Vagina (tissue), 2 donors: ENCODE measurements around the gene UQCC3. TPM values are rescaled to one million over a fixed set of nuclear protein-coding genes. Genes with fewer than 3 reads are reported as not detected.

Source experiments
- DNase-seq, 2 donors: peaks; one replicate each; pipeline ENCODE4 v3.0.0-alpha.2; 2017; ENCODE audit errors: extremely low spot score in 2 of 2
- H3K27ac ChIP-seq: fragments of 200-600 bp; sonication (generic); one replicate; pipeline ENCODE4 v1.5.1; 2019
- H3K27me3 ChIP-seq: fragments of 200-600 bp; sonication (generic); one replicate; pipeline ENCODE4 v1.5.1; 2019
- H3K36me3 ChIP-seq, 2 donors: fragments of 200-600 bp; sonication (generic); one replicate each; pipeline ENCODE4 v1.5.1; 2017 to 2019
- H3K4me1 ChIP-seq: fragments of 200-600 bp; sonication (generic); one replicate; pipeline ENCODE4 v1.5.1; 2019
- H3K4me3 ChIP-seq, 2 donors: fragments of 200-600 bp; sonication (generic); 1 replicate in 1 of 2; 2 replicates in 1 of 2; pipeline ENCODE4 v1.5.1; 2016 to 2019
- H3K9me3 ChIP-seq: fragments of 200-600 bp; sonication (generic); one replicate; pipeline ENCODE4 v1.5.1; 2019
- CTCF ChIP-seq, 3 experiments: fragments of 450-650 bp in 2 of 3; fragments of 200-600 bp in 1 of 3; sonication (generic) in 1 of 3; IDR thresholded peaks; one replicate each; pipeline ENCODE4 v1.5.1; 2017 to 2019; ENCODE audit warnings: antibody characterized with exemption in 3 of 3, mild to moderate bottlenecking in 2 of 3, moderate library complexity in 2 of 3
- POLR2A ChIP-seq, 2 donors: fragments of 450-650 bp; IDR thresholded peaks; one replicate each; pipeline ENCODE4 v1.6.1; 2017; ENCODE audit warnings: antibody characterized with exemption in 2 of 2, mild to moderate bottlenecking in 2 of 2, moderate library complexity in 2 of 2
- POLR2AphosphoS5 ChIP-seq, 2 donors: sonication (generic); formaldehyde crosslinking; IDR thresholded peaks; one replicate each; pipeline ENCODE4 v1.9.0; 2017; ENCODE audit warnings: antibody characterized with exemption in 2 of 2, mild to moderate bottlenecking in 2 of 2, low read depth in 1 of 2; ENCODE audit not compliant: insufficient read depth in 1 of 2
- intact Hi-C: fragments of 100-400 bp; cut with DNase I; formaldehyde crosslinking; loops from one replicate; pipeline ENCODE4 v1.15.1; 2023
- small RNA-seq: library from RNA; depleted of rRNA; stranded (forward); fragments of <200 nt; gene quantifications from one replicate; pipeline ENCODE3, GENCODE V24; 2016
- total RNA-seq: library from RNA; depleted of rRNA; stranded (reverse); fragments of >200 nt; gene quantifications from one replicate; pipeline ENCODE4 v1.2.3, GENCODE V29; 2016

UQCC3 gene
- total RNA-seq, 1 donor from 2014 or later: 6.9 TPM

- Histone ChIP-seq H3K27me3 (no peaks in the 10 kb centered on the region), H3K4me1 (peaks cover 3% of the 10 kb centered on the region), H3K9me3 (no peaks in the 10 kb centered on the region), H3K4me3 (no peak overlapping the region), H3K36me3 (peaks cover 0 to 93% of the 10 kb centered on the region in 2 donors), H3K27ac (no peak overlapping the region)
- intact Hi-C loops: no loop called here
- TF ChIP-seq POLR2A (IDR thresholded peaks at IDR 0.05): no peak
- TF ChIP-seq POLR2AphosphoS5 (IDR thresholded peaks at IDR 0.05; ENCODE audit: insufficient read depth in 1 of 2, low read depth in 1 of 2): no peak
- TF ChIP-seq CTCF (IDR thresholded peaks at IDR 0.05): no peak
- no peak for DNase-seq
Observed at GRCh38 chr11:62715150-62716130, 44.0 kb downstream of the UQCC3 start.

GRCh38 chr11:62716206-62716605 is 44.7 kb downstream of the UQCC3 start:
- TF ChIP-seq POLR2A (IDR thresholded peaks at IDR 0.05) (no peak), CTCF (IDR thresholded peaks at IDR 0.05) (no peak), POLR2AphosphoS5 (IDR thresholded peaks at IDR 0.05; ENCODE audit: insufficient read depth in 1 of 2, low read depth in 1 of 2) (no peak)
- intact Hi-C loops: no loop called here
- no peaks in the 10 kb centered on the region for H3K27me3 ChIP-seq
- H3K27ac ChIP-seq: no peak overlapping the region
- DNase-seq: no peak
- H3K9me3 ChIP-seq: no peaks in the 10 kb centered on the region
- H3K4me1 ChIP-seq: no peaks in the 10 kb centered on the region
- H3K36me3 ChIP-seq: peaks cover 0 to 96% of the 10 kb centered on the region in 2 donors
- H3K4me3 ChIP-seq: no peak overlapping the region

- Histone ChIP-seq H3K27ac (no peak overlapping the region), H3K27me3 (no peaks in the 10 kb centered on the region), H3K4me1 (no peaks in the 10 kb centered on the region), H3K36me3 (peaks cover 0 to 96% of the 10 kb centered on the region in 2 donors), H3K9me3 (no peaks in the 10 kb centered on the region), H3K4me3 (no peak overlapping the region)
- intact Hi-C loops: no loop called here
- DNase-seq: no peak
- no peak for TF ChIP-seq POLR2AphosphoS5 (IDR thresholded peaks at IDR 0.05; ENCODE audit: insufficient read depth in 1 of 2, low read depth in 1 of 2)
Observed at GRCh38 chr11:62716816-62717215, 45.3 kb downstream of the UQCC3 start.

- Histone ChIP-seq H3K36me3 (peaks cover 5 to 94% of the 10 kb centered on the region in 2 donors), H3K4me1 (peaks cover 15% of the 10 kb centered on the region), H3K9me3 (no peaks in the 10 kb centered on the region), H3K4me3 (no peak overlapping the region), H3K27ac (no peak overlapping the region), H3K27me3 (no peaks in the 10 kb centered on the region)
- TF ChIP-seq POLR2AphosphoS5 (IDR thresholded peaks at IDR 0.05; ENCODE audit: insufficient read depth in 1 of 2, low read depth in 1 of 2): no peak
- TF ChIP-seq CTCF (IDR thresholded peaks at IDR 0.05): no peak
- TF ChIP-seq POLR2A (IDR thresholded peaks at IDR 0.05): no peak
- DNase-seq: no peak
- intact Hi-C loops: no loop called here
Observed at GRCh38 chr11:62719302-62719978, 48.0 kb downstream of the UQCC3 start.

GRCh38 chr11:62721994-62722393 is 50.5 kb downstream of the UQCC3 start:
- TF ChIP-seq POLR2AphosphoS5 (IDR thresholded peaks at IDR 0.05; ENCODE audit: insufficient read depth in 1 of 2, low read depth in 1 of 2) (no peak), POLR2A (IDR thresholded peaks at IDR 0.05) (no peak), CTCF (IDR thresholded peaks at IDR 0.05) (no peak)
- H3K27ac ChIP-seq: no peak overlapping the region
- H3K4me1 ChIP-seq: peaks cover 35% of the 10 kb centered on the region
- intact Hi-C loops: no loop called here
- peaks cover 5 to 69% of the 10 kb centered on the region in 2 donors for H3K36me3 ChIP-seq
- H3K4me3 ChIP-seq: no peak overlapping the region
- no peaks in the 10 kb centered on the region for H3K9me3 ChIP-seq
- no peak for DNase-seq
- H3K27me3 ChIP-seq: no peaks in the 10 kb centered on the region

Small RNA genes within 50 kb of the gene (small RNA-seq; reads per million reads assigned to genes)
- gene SNORA57: not detected

Other genes with a start within 250 kb of the UQCC3 start
- 828 TPM for gene AHNAK, start 124.9 kb upstream of the UQCC3 start, total RNA-seq
- 1,183 TPM for gene EEF1G, start 97.8 kb upstream of the UQCC3 start, total RNA-seq
- gene TUT1, start 80.2 kb upstream of the UQCC3 start, total RNA-seq: 12.0 TPM
- gene MTA2, start 69.8 kb upstream of the UQCC3 start, total RNA-seq: 96.3 TPM
- 69.0 TPM for gene EML3, start 58.9 kb upstream of the UQCC3 start, total RNA-seq
- gene ROM1, start 58.4 kb upstream of the UQCC3 start, total RNA-seq: 6.1 TPM
- 41.7 TPM for gene B3GAT3, start 49.7 kb upstream of the UQCC3 start, total RNA-seq
- 129 TPM for gene GANAB, start 25.1 kb upstream of the UQCC3 start, total RNA-seq
- gene INTS5, start 18.4 kb upstream of the UQCC3 start, total RNA-seq: 16.2 TPM
- gene C11orf98, start 6.5 kb upstream of the UQCC3 start, total RNA-seq: 44.2 TPM
- 28.7 TPM for gene CSKMT, start 6.4 kb upstream of the UQCC3 start, total RNA-seq
- 6.9 TPM for gene LBHD1, start 594 bp downstream of the UQCC3 start, total RNA-seq
- 216 TPM for gene UBXN1, start 7.4 kb downstream of the UQCC3 start, total RNA-seq
- 45.2 TPM for gene LRRN4CL, start 17.9 kb downstream of the UQCC3 start, total RNA-seq
- gene BSCL2, start 35.8 kb downstream of the UQCC3 start, total RNA-seq: 74.9 TPM
- gene GNG3, start 36.0 kb downstream of the UQCC3 start, total RNA-seq: 2.5 TPM
- gene HNRNPUL2, start 55.8 kb downstream of the UQCC3 start, total RNA-seq: 30.7 TPM
- gene TTC9C, start 56.8 kb downstream of the UQCC3 start, total RNA-seq: 18.7 TPM
- gene ZBTB3, start 82.5 kb downstream of the UQCC3 start, total RNA-seq: 6.1 TPM
- gene POLR2G, start 89.9 kb downstream of the UQCC3 start, total RNA-seq: 52.8 TPM
- 24.8 TPM for gene TAF6L, start 99.7 kb downstream of the UQCC3 start, total RNA-seq
- 61.9 TPM for gene TMEM179B, start 115.7 kb downstream of the UQCC3 start, total RNA-seq
- 19.6 TPM for gene TMEM223, start 120.3 kb downstream of the UQCC3 start, total RNA-seq
- gene NXF1, start 133.8 kb downstream of the UQCC3 start, total RNA-seq: 64.1 TPM
- 35.6 TPM for gene STX5, start 160.4 kb downstream of the UQCC3 start, total RNA-seq
- not detected for gene TEX54, start 161.2 kb downstream of the UQCC3 start, total RNA-seq
- 51.8 TPM for gene WDR74, start 167.9 kb downstream of the UQCC3 start, total RNA-seq
- 169 TPM for gene SLC3A2, start 209.2 kb downstream of the UQCC3 start, total RNA-seq
- not detected for gene CHRM1, start 249.7 kb downstream of the UQCC3 start, total RNA-seq